Activated CD8-positive, alpha-beta memory T cell treated with anti-CD3 and anti-CD28 coated beads, Interleukin-2, amount 10 ng/mL, durations not matched to agents 7 days and 5 days (primary cell): ENCODE measurements around the gene MRPS35. TPM values are rescaled to one million over a fixed set of nuclear protein-coding genes. Genes with fewer than 3 reads are reported as not detected.

Experiments
- total RNA-seq, 2 experiments: library from RNA; stranded (reverse); gene quantifications; one replicate each; pipeline ENCODE4 v1.2.3, GENCODE V29; 2021

Gene MRPS35
- total RNA-seq, 2 experiments from 2014 or later = 28.8 to 39.9 TPM

Other genes starting within 250 kb of the MRPS35 start
- 10 to 100 TPM in 1 of 2 experiments, 1 to 10 TPM in 1; 5.4 to 23.2 TPM for gene PPFIBP1, start 186.6 kb upstream of the MRPS35 start, total RNA-seq
- gene REP15, start 14.4 kb upstream of the MRPS35 start, total RNA-seq = under 1 TPM in 1 of 2 experiments, not detected in 1; 0.61 TPM
- gene KLHL42, start 69.4 kb downstream of the MRPS35 start, total RNA-seq = 10 to 100 TPM; 12.6 to 14.7 TPM
- gene MANSC4, start 69.4 kb downstream of the MRPS35 start, total RNA-seq = not detected